OCI-M1 (cell line): ENCODE data around the gene HDLBP.

Experiments used
- DNase-seq: peaks from one replicate; lab custom pipeline; 2025; lab: John Stamatoyannopoulos, UW

HDLBP gene

DNA sequence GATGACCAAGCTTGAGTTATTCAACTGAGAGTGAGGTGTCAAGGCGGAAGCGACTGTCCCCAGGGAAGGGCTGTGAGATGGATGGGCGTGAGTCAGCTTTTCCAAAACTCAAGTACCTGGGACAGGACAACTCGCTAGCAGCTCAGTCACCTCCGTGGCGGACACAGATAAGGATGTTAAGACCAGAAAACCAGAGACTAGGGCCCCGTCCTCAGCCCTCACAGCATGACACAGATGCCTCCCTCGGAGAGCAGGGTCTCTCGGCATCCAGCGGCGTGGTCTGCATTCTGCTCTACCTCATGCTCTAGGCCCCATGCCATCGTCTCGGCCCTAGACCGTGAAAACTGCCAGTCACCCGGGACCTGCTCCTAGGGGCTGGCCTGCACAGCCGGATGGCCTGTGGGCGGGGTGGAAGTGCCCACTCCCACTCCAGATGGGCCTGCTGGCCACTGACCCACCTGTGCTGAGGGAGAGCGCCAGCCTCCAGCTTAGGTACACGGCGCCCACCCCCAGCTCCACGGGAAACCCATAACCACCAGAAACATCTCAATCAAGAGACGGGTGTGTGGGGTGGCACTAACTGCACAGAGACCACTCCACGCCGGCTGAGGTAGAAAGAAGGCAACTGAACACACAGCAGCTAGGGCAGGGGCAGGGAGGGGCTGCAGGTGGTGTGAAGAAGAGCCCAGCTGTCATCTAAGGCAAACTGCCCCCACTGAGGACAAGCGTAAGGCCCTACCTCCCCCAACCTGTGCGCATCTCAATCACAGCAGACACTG is 87.2 kb downstream of the HDLBP start:
- DNase-seq = no peak

DNA sequence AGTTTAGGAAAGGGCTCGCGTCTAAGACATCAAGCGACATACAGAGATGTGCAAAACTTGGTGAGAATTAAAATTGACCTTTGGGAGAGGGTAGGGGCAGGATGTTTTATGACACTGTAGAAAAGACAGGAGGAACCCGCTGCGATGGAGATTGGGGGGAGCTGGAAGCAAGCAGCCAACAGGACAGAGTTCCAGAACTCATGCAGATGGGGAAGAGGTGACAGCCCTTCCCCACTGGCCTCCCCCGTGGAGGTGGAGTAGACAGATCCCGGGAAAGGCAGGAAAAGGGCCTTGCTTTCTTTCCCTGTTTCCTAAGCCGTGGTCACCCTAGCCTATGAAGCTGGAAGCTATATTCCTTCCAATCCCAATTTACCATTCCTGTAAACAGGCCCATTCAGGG is 87.9 kb downstream of the HDLBP start:
- DNase-seq = no peak

DNA sequence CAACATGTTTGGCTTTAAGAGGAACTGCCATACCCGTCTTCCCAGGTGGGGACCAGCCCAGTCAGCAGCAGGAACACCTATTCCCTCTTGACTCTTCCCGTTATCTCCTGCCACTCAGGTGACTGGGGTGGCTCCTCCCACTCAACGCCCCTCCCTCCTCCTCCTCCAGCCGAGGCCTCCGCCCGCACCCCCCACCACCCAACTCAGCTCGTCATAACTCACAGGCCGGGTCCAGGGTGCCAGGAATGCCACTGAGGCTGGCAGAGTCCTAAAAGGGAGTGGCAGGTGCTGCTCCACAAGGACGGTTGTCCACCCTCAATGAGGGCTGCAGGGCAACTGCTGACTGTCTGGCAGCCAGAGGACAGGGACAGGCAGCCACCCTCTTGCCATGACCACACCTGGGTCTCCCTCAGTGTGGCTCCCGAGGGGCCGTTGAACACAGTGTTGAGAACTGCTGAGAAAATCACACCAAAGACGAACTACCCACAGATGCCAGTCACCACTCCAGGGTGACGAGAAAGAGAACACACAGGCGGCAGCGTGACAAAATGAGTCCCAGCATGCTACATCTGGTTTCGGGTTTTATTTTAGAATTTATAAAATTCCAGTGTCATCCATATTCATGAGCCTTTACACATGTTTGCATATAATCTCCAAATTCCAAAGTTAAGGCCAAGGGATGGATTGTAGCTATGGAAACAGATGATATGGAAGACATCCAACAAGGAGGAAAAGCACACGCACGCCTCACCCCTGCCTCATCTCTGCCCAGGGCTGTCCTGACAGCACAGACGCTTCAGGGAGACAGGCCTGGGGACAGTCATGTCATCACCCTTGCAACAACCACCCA is 88.5 kb downstream of the HDLBP start:
- DNase-seq = no peak

DNA sequence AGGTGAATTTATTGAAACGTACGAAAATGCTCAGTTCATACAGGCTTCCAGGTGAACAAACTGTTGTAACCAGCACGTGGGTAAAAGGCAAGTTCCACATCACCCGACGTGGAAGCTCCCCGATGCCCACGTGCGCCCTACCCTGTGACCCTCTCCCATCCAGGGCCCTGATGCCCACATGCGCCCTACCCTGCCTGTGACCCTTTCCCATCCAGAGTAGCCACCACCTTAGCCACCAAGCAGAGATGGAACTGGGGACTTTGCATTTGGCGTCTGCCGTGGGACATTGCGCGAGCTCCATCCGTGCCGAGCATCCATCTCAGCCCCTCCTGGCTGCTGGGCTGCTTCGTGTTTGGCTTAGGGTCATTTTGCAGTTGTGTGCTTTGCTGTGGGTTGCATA is 89.5 kb downstream of the HDLBP start:
- DNase-seq = no peak

DNA sequence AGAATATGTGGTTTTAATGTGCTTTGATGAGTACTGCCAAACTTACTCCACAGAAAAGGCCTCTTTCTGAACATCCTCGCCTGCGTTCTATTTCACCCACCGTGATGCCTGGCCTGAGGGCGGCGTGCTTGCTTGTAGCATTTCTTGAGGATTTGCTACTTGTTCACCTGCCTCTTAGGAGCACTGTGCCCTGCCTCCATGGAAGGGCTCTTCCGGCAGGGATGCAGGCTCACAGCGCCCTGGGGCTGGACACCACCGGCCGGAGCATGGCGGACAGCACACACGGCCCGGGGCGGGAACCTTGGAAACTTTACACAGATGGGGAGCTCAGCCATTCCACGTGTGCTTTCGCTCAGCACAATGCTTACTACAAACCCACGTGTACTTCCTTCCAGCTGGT is 89.9 kb downstream of the HDLBP start:
- DNase-seq = no peak

DNA sequence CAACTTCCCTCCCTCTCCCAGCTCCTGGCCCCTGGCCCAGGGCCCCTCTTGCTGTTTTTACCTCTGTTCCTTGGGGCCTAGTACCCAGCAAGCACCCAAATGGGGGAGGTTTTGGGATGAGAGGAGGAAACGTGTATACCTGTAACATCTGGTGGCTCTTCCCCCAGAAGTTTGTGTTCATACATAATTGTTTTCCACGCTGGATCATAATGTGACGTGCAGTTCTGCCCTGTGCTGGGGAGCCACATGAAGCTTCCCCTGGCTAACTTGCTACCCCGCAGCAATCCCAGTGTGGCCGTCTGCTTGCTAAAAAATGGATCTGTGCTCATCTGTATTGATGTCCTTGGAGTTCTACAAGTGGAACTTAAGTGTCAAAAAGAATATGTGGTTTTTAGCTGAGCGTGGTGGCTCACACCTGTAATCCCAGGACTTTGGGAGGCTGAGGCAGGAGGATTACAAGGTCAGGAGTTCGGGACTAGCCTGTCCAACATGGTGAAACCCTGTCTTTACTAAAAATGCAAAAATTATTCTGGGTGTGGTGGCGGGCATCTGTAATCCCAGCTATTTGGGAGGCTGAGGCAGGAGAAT is 90.5 kb downstream of the HDLBP start:
- DNase-seq = no peak

DNA sequence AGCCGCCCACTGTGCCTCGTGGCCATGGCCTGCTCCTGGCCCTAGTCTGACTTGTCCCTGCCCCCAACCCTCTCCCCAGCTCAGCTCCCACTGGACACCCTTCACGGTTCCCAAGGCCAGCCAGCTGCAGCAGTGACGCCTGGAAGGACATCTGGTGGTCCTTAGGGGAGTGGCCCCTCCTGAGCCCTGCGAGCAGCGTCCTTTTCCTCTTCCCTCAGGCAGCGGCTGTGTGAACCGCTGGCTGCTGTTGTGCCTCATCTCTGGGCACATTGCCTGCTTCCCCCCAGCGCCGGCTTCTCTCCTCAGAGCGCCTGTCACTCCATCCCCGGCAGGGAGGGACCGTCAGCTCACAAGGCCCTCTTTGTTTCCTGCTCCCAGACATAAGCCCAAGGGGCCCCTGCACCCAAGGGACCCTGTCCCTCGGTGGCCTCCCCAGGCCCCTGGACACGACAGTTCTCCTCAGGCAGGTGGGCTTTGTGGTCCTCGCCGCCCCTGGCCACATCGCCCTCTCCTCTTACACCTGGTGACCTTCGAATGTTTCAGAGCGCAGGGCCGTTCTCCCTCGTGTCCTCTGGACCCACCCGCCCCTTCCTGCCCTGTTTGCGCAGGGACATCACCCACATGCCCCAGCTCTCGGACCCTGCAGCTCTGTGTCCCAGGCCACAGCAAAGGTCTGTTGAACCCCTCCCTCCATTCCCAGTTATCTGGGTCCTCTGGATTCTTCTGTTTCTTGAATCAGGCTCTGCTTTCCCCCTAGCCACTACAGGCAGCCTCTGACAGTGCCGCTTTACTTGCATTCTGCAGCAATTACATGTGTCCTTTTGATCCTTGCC is 91.2 kb downstream of the HDLBP start:
- no peak for DNase-seq

DNA sequence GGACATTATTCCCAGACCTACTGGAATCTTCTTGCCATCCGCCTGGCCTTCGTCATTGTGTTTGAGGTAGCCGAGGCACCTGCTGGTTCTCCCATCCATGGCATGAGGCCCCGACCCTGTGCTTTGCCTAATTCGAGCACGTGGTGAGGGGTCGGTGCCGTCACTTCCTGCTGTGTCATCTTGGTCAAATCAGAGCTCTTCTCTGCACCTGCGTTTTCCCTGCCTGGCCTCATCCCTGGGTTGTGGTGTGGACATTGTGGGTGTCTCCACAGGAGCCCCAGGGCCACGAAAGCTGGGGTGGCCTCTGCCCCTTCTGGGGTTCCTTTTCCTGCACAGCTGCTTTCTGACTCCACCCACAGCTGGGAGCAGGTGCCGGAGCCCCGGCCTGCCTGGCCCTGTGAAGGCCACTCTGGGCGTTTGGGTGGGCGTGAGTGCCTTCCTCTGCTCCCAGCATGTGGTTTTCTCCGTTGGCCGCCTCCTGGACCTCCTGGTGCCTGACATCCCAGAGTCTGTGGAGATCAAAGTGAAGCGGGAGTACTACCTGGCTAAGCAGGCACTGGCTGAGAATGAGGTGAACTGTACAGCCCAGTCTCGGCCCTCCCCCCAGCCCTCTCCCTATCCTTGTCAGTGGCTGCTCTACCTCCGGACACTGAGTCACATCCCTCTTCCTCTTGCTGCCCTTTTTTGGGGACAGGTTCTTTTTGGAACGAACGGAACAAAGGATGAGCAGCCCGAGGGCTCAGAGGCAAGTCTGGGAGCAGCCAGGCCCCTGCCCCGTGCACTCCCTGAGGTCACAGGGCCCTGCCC is 92.1 kb downstream of the HDLBP start:
- DNase-seq = no peak

DNA sequence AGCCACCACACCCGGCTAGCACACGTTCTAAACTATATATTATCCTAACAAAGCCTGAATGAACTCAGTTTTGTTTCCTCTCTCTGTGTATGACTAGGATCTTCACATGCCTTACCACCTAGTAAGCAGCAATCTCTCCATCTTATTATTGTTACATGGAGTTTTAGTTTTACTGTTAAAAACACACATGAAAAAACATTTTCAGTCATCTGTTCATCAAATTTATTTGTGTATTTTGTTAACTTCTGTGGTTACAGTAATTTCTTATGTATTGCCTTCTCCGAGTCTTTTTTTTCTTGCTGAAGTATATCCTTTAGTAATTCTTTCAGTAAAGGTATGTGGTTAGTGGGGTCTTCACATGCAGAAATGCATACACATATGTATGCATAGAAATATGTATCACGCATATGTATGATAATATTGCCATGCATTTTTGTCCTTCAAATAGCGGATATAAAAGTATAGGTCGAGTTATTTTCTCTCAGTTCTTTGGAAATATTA is 95.6 kb downstream of the HDLBP start:
- no peak for DNase-seq

DNA sequence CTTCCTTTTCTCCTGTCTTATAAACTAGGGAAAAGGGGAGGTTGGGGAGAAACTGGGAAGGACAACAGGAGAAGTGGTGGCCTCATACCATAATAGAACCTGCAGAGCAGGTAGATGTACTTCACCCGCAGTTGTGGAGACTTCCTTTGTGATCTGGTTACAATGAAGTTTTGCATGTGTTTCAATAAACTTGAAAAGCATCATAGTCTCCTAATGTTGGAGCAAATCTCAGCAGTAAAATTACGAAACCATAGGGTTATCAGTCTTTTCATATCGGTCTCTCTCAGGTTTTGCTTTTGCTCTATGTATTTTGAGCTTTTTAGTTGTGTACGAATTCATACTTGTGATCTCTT is 96.5 kb downstream of the HDLBP start:
- peak; percentile 50 for DNase-seq

DNA sequence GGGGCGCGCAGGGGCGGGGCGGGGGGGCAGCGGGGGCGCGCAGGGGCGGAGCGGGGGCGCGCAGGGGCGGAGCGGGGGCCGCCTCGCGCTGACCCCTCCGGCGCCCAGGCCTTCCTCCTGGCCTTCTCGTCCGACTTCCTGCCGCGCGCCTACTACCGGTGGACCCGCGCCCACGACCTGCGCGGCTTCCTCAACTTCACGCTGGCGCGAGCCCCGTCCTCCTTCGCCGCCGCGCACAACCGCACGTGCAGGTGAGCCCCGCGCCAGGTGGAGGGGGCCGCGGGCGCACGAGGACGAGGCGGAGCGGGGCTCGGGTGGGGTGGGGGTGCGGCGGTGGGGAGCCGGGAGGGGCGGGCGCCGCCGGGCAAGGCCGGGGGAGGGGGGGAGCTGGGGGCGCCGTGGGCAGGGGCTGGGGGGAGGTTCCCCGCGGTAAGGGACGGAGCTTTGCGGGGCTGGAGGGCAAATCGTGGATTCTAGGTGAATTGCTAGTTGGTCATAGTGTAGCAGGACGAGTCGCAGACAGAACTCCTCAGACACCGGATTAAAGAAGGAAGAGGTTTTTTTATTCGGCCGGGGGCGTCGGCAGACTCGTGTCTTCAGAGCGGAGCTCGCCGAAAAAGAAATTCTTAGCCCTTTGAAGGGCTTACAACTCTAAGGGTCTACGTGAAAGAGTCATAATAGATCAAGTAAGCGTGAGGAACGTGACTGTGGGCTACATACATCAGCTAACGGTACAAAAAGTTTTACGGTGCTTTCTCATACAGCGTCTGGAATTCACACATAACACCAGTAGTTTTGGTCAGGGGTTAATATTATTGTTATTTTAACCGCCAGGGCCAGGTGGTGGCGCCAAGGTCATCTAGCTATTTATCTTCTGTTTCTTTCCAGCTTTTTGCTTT is 97.1 kb downstream of the HDLBP start:
- peak; percentile 58 for DNase-seq

DNA sequence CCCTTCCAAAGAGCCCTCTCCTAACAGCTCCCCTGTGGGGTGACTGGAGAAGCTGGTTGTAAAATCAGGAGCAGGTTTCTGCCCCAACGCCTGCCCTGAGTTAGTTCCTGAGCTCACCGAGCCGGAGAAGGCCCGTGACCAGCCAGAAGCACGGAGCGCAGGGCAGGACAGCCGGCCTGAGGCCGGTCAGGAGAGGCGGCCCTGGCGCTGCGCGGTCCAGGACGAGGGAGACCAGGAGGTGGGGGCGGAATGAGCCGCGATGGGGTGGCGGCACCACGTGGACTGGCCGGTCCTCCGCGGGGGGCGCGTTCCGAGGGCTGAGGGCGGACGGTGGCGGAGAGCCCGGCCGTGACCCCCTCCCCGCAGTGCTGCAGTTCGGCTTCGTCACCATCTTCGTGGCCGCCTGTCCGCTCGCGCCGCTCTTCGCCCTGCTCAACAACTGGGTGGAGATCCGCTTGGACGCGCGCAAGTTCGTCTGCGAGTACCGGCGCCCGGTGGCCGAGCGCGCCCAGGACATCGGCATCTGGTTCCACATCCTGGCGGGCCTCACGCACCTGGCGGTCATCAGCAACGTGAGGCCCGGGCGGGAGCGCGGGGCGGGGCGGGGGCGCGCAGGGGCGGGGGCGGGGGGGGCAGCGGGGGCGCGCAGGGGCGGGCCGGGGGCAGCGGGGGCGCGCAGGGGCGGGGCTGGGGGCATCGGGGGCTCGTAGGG is 98.0 kb downstream of the HDLBP start:
- peak; percentile 90 for DNase-seq

DNA sequence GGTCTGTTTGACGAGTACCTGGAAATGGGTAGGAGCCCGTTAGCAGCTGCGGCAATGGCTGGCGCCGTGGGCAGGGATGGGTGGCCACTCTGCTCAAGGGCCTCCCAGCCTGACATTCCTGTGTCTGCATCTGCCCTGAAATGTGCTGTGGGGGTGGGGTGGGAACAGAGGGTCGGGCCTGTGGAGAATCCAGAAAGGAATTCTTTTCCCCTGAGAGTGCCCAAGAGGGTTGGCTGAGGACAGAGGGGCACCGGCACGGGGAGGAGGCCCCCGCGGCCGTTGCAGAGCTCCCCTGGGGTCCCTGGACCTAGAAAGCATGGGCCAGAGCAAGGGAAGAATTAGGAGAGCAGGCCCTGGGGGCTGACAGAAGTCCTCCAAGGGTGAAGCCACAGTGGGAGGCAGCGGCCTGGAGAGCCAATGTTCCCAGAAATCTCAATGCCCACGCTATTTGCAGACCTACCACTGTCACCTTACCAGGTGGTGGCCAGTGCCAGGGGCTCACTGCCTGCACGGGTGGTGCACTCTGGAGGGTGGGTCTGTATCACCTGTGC is 99.2 kb downstream of the HDLBP start:
- DNase-seq = no peak

DNA sequence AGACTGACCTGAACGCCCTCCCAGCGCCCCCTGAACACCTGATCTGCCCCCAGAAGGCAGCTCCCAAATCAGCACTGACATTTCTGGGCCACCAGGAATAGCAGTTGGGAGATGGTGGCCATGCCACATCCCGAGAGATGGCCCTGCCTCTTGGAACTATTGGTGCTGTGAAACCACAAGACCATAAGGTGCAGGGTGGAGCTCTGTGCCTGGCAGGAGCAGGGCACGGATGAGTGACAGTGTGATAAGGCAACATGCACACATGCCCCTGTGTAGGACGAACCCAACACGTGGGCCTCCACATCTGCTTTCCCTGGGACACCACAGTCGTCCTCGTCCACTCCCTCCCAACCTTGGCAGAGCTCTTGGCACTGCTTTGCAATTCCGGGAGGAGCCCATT is 100.1 kb downstream of the HDLBP start:
- DNase-seq = no peak

DNA sequence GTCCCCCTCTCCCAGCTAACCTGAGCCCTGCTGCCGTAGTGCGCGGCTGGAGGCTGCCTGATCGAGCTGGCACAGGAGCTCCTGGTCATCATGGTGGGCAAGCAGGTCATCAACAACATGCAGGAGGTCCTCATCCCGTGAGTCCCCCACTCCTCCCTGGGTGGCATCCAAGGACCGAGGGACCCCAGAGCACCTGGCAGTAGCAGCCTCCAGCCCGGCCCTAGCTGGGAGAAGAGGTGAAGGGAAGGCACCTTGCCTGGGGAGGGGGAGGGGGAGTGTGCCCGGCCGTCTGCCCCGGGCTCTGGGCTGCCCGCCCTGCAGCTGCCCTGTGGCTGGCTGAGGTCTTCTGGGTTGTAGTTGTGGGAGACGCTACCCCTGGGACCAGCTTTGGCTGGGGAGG is 100.7 kb downstream of the HDLBP start:
- no peak for DNase-seq

DNA sequence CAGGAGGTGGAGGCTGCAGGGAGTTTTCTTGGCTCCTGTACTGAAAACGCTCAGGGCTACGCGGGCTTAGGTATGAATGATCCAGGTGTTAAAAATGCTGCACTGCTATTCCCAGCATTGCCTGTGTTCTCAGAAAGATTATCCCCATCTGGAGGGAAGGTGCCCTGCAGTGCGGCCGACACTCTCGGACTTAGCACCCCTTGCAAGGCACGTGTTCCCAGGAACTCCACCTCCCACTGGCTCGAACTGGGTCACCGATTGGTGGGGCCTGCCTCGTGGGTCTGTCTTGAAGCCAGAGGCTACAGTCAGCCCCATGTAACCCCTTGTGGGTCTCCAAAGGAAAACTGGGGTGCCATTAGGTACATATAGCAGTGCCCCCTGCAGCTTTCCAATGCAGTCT is 101.3 kb downstream of the HDLBP start:
- no peak for DNase-seq

DNA sequence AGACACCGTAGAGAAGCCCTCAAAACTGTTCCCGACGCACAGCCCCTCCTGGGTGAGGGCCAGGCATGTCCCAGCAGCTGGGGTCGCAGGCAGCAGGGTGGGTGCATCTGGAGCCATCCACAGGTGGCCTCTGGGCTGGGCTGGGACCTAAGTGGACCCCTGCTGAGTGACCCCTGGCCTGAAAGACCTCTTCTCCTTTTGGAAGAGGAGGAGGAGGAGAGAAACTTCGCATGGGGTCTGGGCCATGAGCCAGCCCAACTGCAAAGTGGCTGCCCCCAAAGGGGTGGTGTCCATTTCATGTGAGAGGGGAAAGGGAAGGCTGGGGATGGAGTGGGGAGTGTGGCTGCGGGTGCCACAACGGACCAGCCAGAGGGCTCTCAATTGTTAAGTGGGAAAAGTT is 101.9 kb downstream of the HDLBP start:
- DNase-seq = no peak

DNA sequence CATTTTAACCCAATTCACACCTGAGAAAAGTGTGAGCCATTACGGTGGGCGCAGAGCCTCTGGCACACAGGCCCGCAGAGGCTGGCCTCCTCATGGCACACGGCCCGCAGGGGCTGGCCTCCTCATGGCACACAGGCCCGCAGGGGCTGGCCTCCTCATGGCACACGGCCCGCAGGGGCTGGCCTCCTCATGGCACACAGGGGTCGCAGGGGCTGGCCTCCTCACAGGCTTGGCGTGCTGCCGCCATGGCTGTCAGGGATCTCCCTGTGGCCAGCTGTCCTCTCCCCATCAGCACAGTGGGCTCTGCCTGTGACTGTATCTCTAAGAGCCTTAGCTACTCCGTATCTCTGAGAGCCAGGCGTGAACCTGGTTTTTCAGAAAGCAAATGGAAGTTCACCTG is 102.4 kb downstream of the HDLBP start:
- DNase-seq = no peak

DNA sequence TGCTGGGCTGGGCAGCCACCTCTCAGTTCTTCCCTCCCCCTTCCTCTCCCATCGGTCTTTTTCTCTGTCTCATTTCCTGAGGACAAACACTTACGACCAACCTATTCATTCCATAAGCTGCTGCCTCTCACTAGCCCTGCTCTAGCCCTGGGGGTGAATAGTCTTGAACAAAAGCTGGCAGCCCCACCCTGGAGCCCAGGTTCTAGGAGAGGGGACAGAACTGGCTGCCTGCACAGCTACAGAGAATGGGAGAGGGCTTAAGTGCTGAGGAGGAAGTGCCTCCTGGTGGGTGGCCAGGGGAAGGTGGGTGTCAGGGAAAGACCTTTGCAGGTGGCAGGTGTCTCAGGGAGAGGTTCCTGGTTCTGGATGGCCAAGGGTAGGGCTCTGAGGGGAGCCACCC is 104.2 kb downstream of the HDLBP start:
- DNase-seq = peak; percentile 5
